Measurements from ENCODE around the gene CBX4. TPM values are rescaled to one million over a fixed set of nuclear protein-coding genes. Genes with fewer than 3 reads are reported as not detected.

The CBX4 gene
- total RNA-seq, 1 donor from 2014 or later, result 39.6 TPM

DNA sequence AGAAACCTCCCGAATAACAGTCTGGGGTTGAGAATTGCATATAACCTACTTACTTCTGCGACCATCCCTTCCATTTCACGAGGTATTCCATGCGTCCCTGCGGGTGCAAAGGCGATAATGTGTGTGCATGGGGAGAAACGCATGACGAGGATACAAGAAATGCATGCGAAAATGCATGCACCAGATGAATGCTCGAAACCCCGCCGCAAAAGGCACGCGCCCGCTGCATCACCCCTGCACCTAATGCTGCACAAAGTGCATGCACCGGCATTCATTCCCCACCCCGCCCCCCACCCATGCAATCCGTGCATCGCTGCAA is 42.8 kb downstream of the CBX4 start:
- H3K36me3 Mint-ChIP-seq, result peaks cover 4% of the 10 kb centered on the region
- H3K4me3 Mint-ChIP-seq, result peak overlapping the region; percentile 94
- no peak for DNase-seq (ENCODE audit: extremely low spot score, unreplicated experiment)
- peaks cover 33% of the 10 kb centered on the region for H3K4me1 Mint-ChIP-seq (ENCODE audit: unreplicated experiment)
- H3K9me3 Mint-ChIP-seq, result no peaks in the 10 kb centered on the region
- peak overlapping the region; percentile 90 for H3K27ac Mint-ChIP-seq
- H3K27me3 Mint-ChIP-seq, result peaks cover 52% of the 10 kb centered on the region
- TF ChIP-seq CTCF (conservative IDR thresholded peaks at IDR 0.05), result no peak

DNA sequence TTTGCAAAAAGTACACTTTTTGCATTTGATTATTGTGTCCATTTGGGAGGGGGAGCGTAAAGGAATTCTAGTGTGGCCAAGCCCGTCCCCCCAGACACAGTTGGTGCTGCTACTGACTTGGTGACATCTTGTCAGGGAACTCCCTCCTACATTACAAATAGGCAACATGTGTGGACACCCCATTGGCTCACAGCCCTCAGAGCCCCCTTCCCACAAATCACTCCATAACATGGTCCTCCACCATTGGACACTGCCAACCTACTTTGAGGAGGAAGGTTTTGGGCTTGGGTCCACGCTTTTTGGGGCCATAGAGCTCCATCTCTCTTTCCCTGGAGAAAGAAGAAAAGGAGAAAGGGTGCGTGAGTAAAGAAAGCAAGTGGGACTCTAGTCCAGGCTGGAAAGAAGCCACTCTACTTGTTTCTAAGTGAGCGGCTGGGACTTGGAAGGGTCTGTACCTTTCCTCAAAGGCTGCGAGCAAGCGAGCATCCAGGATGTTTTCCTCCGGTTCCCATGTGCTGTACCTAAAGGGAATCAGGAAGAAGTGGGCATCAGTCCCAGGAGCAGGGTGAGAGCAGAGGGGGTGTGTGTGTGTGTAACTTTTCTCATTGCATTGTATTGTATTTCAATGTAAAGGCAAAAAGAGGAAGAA is 43.3 kb downstream of the CBX4 start:
- Mint-ChIP-seq H3K4me1 (ENCODE audit: unreplicated experiment) (peaks cover 33% of the 10 kb centered on the region), H3K4me3 (peak overlapping the region; percentile 94), H3K36me3 (peaks cover 4% of the 10 kb centered on the region), H3K27ac (peak overlapping the region; percentile 90), H3K27me3 (peaks cover 53% of the 10 kb centered on the region), H3K9me3 (no peaks in the 10 kb centered on the region)
- TF ChIP-seq CTCF (conservative IDR thresholded peaks at IDR 0.05), result no peak
- DNase-seq (ENCODE audit: extremely low spot score, unreplicated experiment), result no peak

GRCh38 chr17:79794659-79795511 is 44.4 kb downstream of the CBX4 start:
- Mint-ChIP-seq H3K36me3 (no peaks in the 10 kb centered on the region), H3K4me3 (peak overlapping the region; percentile 94), H3K27ac (no peak overlapping the region), H3K27me3 (peaks cover 50% of the 10 kb centered on the region), H3K9me3 (no peaks in the 10 kb centered on the region), H3K4me1 (ENCODE audit: unreplicated experiment) (peaks cover 26% of the 10 kb centered on the region)
- TF ChIP-seq CTCF (conservative IDR thresholded peaks at IDR 0.05), result no peak
- DNase-seq (ENCODE audit: extremely low spot score, unreplicated experiment), result no peak

DNA sequence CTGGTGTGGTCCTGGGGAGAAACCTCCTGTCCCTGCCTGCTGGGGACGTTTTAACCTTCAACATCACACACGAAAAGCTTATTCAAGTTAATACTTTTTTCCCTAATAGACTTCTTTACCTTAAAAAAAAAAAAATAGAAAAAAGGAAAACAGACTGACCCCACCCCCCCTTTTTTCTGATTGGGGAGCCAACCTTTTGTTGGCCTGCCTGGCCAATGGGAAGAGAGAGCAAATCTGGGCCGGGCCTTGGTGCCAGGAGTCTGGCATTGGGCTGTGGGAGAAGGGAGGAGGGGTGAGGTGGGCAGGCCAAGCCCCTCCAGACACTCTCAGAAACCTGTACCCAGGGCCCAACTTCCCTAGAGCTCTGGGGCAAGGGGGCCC is 45.3 kb downstream of the CBX4 start:
- peak overlapping the region; percentile 84 for H3K27ac Mint-ChIP-seq
- TF ChIP-seq CTCF (conservative IDR thresholded peaks at IDR 0.05), result no peak
- H3K27me3 Mint-ChIP-seq, result peaks cover 46% of the 10 kb centered on the region
- H3K9me3 Mint-ChIP-seq, result no peaks in the 10 kb centered on the region
- no peaks in the 10 kb centered on the region for H3K36me3 Mint-ChIP-seq
- no peak for DNase-seq (ENCODE audit: extremely low spot score, unreplicated experiment)
- peak overlapping the region; percentile 86 for H3K4me3 Mint-ChIP-seq
- H3K4me1 Mint-ChIP-seq (ENCODE audit: unreplicated experiment), result peaks cover 20% of the 10 kb centered on the region

- Mint-ChIP-seq H3K27ac (peak overlapping the region; percentile 84), H3K4me3 (peak overlapping the region; percentile 86), H3K9me3 (no peaks in the 10 kb centered on the region), H3K27me3 (peaks cover 46% of the 10 kb centered on the region), H3K36me3 (no peaks in the 10 kb centered on the region), H3K4me1 (ENCODE audit: unreplicated experiment) (peaks cover 24% of the 10 kb centered on the region)
- peak; percentile 72 for DNase-seq (ENCODE audit: extremely low spot score, unreplicated experiment)
- no peak for TF ChIP-seq CTCF (conservative IDR thresholded peaks at IDR 0.05)
Measured at GRCh38 chr17:79792984-79793923, 46.0 kb downstream of the CBX4 start.

Data from type B pancreatic cell (in vitro differentiated cells).